Adrenal gland (tissue), 12 donors: Measurements from ENCODE around the gene LDB3. TPM values are rescaled to one million over a fixed set of nuclear protein-coding genes. Genes with fewer than 3 reads are reported as not detected.

Source experiments
- DNase-seq, 7 donors: peaks; one replicate each; pipeline ENCODE4 v3.0.0-alpha.2; 2019 to 2020
- H3K27ac ChIP-seq, 5 donors: fragments of 200-600 bp; sonication (generic) in 4 of 5; 1 replicate in 3 of 5; 2 replicates in 2 of 5; pipeline versions ENCODE4 v1.5.1 to v1.8.0; 2016 to 2020; ENCODE audit warnings: mild to moderate bottlenecking in 1 of 5
- H3K27me3 ChIP-seq: fragments of 200-600 bp; 2 replicates; pipeline ENCODE4 v1.8.0; 2021
- H3K36me3 ChIP-seq, 2 donors: fragments of 200-600 bp; replicated peaks in 1 of 2; 1 replicate in 1 of 2; 2 replicates in 1 of 2; pipeline versions ENCODE4 v1.5.1 to v1.8.0; 2018 to 2022
- H3K4me1 ChIP-seq, 2 donors: fragments of 200-600 bp; replicated peaks in 1 of 2; 1 replicate in 1 of 2; 2 replicates in 1 of 2; pipeline versions ENCODE4 v1.5.1 to v1.8.0; 2018 to 2021
- H3K4me3 ChIP-seq, 4 donors: fragments of 200-600 bp; sonication (generic) in 3 of 4; one replicate each; pipeline ENCODE4 v1.5.1; 2016 to 2018
- H3K9me3 ChIP-seq, 3 donors: fragments of 200-600 bp; sonication (generic) in 1 of 3; replicated peaks in 1 of 3; 1 replicate in 2 of 3; 2 replicates in 1 of 3; pipeline versions ENCODE4 v1.5.1 to v1.8.0; 2016 to 2021
- CTCF ChIP-seq, 6 experiments: fragments of 450-650 bp in 4 of 6; fragments of 200-600 bp in 2 of 6; sonication (generic) in 1 of 6; IDR thresholded peaks; 1 replicate in 5 of 6; 2 replicates in 1 of 6; pipeline versions ENCODE4 v1.5.1 to v1.8.0; 2016 to 2021; ENCODE audit warnings: antibody characterized with exemption in 6 of 6, mild to moderate bottlenecking in 2 of 6, moderate library complexity in 1 of 6
- POLR2A ChIP-seq, 2 donors: fragments of 450-650 bp; IDR thresholded peaks; one replicate each; pipeline ENCODE4 v1.6.1; 2017; ENCODE audit warnings: antibody characterized with exemption in 2 of 2, mild to moderate bottlenecking in 2 of 2, moderate library complexity in 1 of 2
- WGBS, 4 donors: extraction: QIAGEN DNeasy Blood & Tissue Kit in 2 of 4; methylation state at CpG; one replicate each; pipeline versions ENCODE4 v1.1.5 to v1.1.7; 2013 to 2017; 5-methylcytosine and 5-hydroxymethylcytosine counted together
- intact Hi-C, 2 donors: fragments of 100-400 bp; cut with DNase I; formaldehyde crosslinking; loops; one replicate each; pipeline versions ENCODE4 v1.14.1 to v1.15.0; 2022 to 2023
- polyA plus RNA-seq, 3 donors: library from polyadenylated mRNA; stranded (reverse); fragments of 200-250 nt in 2 of 3; fragments of 350-450 nt in 1 of 3; fragmentation: Illumina TruSeq in 1 of 3; extraction: RNeasy Lipid Tissue Mini Kit (QIAGEN cat#74804) in 1 of 3; gene quantifications; one replicate each; pipeline ENCODE4 v1.2.3, GENCODE V29; 2013 to 2014
- total RNA-seq, 9 donors: library from RNA; depleted of rRNA in 4 of 9; stranded (reverse); fragments of >200 nt in 4 of 9; fragments of 120-200 nt in 1 of 9; fragmentation: NEBNext Ultra II Directional in 1 of 9; extraction: Animal tissue kit (Norgen Biotek cat#: 25700) in 1 of 9; gene quantifications; one replicate each; pipeline versions ENCODE4 v1.1.0 to v1.2.4, GENCODE V29; 2013 to 2023
- donor health status: healthy with polysubstance abuse.
- donor health status: Bipolar disorder and iron deficiency.
- donor health status: DM: yes; HTN: yes; CAD: no.
- donor health status: DM: no; HTN: no; CAD: no.
- donor health status: DM: no; HTN: no; CAD: no.
- donor health status: DM: yes; HTN: yes; CAD: no.

LDB3 gene
- total and polyA plus RNA-seq, 12 donors = 0.14 to 2.7 (median 0.36) TPM

- DNase-seq = peak in 3 of 7 donors; percentile 7 to 15 (median 12)
These were observed 15.7 kb upstream of the LDB3 start for GRCh38 chr10:86652361-86653202.

GRCh38 chr10:86653379-86653778 lies 14.9 kb upstream of the LDB3 start:
- Histone ChIP-seq H3K36me3 (no peaks in the 10 kb centered on the region), H3K27ac (no peak overlapping the region), H3K27me3 (no peaks in the 10 kb centered on the region), H3K4me3 (no peak overlapping the region), H3K9me3 (no peaks in the 10 kb centered on the region), H3K4me1 (peaks cover 2 to 13% of the 10 kb centered on the region in 2 donors)
- 85 to 96% (median 89%) methylated on average over 3 of the region's 3 CpGs for WGBS, 4 donors
- DNase-seq = no peak
- intact Hi-C loops = no loop called here
- TF ChIP-seq CTCF (IDR thresholded peaks at IDR 0.05) = no peak
- no peak for TF ChIP-seq POLR2A (IDR thresholded peaks at IDR 0.05)

More at GRCh38 chr10:86652361-86653202, 15.7 kb upstream of the LDB3 start:
- H3K27me3 ChIP-seq = no peaks in the 10 kb centered on the region
- WGBS, 4 donors = 76 to 82% (median 82%) methylated on average over 7 to 14 of the region's 14 CpGs
- intact Hi-C loops = no loop called here
- H3K4me1 ChIP-seq = peaks cover 8 to 21% of the 10 kb centered on the region in 2 donors
- no peaks in the 10 kb centered on the region for H3K9me3 ChIP-seq
- no peak overlapping the region for H3K27ac ChIP-seq
- no peak overlapping the region for H3K4me3 ChIP-seq
- H3K36me3 ChIP-seq = no peaks in the 10 kb centered on the region
- TF ChIP-seq POLR2A (IDR thresholded peaks at IDR 0.05) = no peak
- no peak for TF ChIP-seq CTCF (IDR thresholded peaks at IDR 0.05)

GRCh38 chr10:86653987-86654386 lies 14.3 kb upstream of the LDB3 start:
- H3K4me3 ChIP-seq = no peak overlapping the region
- H3K4me1 ChIP-seq = peaks cover 0 to 7% of the 10 kb centered on the region in 2 donors
- no peaks in the 10 kb centered on the region for H3K36me3 ChIP-seq
- peak in 1 of 7 donors; percentile 19 for DNase-seq
- TF ChIP-seq POLR2A (IDR thresholded peaks at IDR 0.05) = no peak
- 87 to 91% (median 91%) methylated on average over 3 of the region's 3 CpGs for WGBS, 4 donors
- intact Hi-C loops = no loop called here
- no peaks in the 10 kb centered on the region for H3K9me3 ChIP-seq
- no peak overlapping the region for H3K27ac ChIP-seq
- no peaks in the 10 kb centered on the region for H3K27me3 ChIP-seq

GRCh38 chr10:86654411-86655172 lies 13.7 kb upstream of the LDB3 start, which contains the start of gene OPN4:
Gene OPN4 (plus strand): TSS chr10:86654547. CDS start chr10:86654784, 237 bp downstream.
- H3K4me3 ChIP-seq = no peak within 1 kb of the TSS
- no peaks in the 10 kb centered on the region for H3K36me3 ChIP-seq
- peak within 1 kb of the TSS in 1 of 5 donors; percentile 22 for H3K27ac ChIP-seq
- no peak for TF ChIP-seq CTCF (IDR thresholded peaks at IDR 0.05)
- no peak for TF ChIP-seq POLR2A (IDR thresholded peaks at IDR 0.05)
- WGBS, 4 donors = 51 to 74% (median 58%) methylated on average over 11 to 17 of the region's 17 CpGs
- no peaks in the 10 kb centered on the region for H3K9me3 ChIP-seq
- H3K27me3 ChIP-seq = no peaks in the 10 kb centered on the region
- intact Hi-C loops = no loop called here
- H3K4me1 ChIP-seq = peaks cover 0 to under 1% of the 10 kb centered on the region in 2 donors
- DNase-seq = peak; percentile 63 to 91 (median 86)
